CD4-positive, alpha-beta T cell (primary cell): ENCODE measurements around the gene TMEM107. TPM values are rescaled to one million over a fixed set of nuclear protein-coding genes. Genes with fewer than 3 reads are reported as not detected.

ENCODE experiments used
- ATAC-seq: fragments of 200-7000 bp; cut with Tn5 transposase; one replicate; pipeline ENCODE4 v1.10.0; 2022; ENCODE audit warnings: mild to moderate bottlenecking; ENCODE audit not compliant: poor library complexity
- CTCF ChIA-PET: fragments of 350-600 bp; sonication (Branson Sonifier 250); formaldehyde crosslinking; loops from one replicate; lab custom pipeline; 2021; ENCODE audit warnings: antibody characterized with exemption, inconsistent platforms; lab: Charles Lee
- POLR2A ChIA-PET: fragments of 350-600 bp; sonication (Branson Sonifier 250); formaldehyde crosslinking; loops from one replicate; lab custom pipeline; 2021; ENCODE audit warnings: antibody characterized with exemption, inconsistent platforms; lab: Charles Lee
- DNase-seq, 14 experiments: peaks; one replicate each; pipeline ENCODE4 v3.0.0-alpha.2; 2013 to 2020; ENCODE audit warnings: mixed read lengths in 2 of 14
- H3K27ac ChIP-seq, 2 donors: one replicate each; pipeline versions ENCODE4 v1.5.1 to v1.7.0; 2013; ENCODE audit warnings: low read length in 2 of 2, low read depth in 1 of 2, mild to moderate bottlenecking in 1 of 2
- H3K27me3 ChIP-seq, 2 experiments: 1 replicate in 1 of 2; 2 replicates in 1 of 2; pipeline versions ENCODE4 v1.6.1 to v1.7.0; 2013; ENCODE audit warnings: low read length in 2 of 2, control low read depth in 1 of 2, mild to moderate bottlenecking in 1 of 2, moderate library complexity in 1 of 2; ENCODE audit not compliant: insufficient read depth in 2 of 2, control insufficient read depth in 1 of 2
- H3K36me3 ChIP-seq: one replicate; pipeline ENCODE4 v1.6.1; 2013; ENCODE audit warnings: low read length, control low read depth; ENCODE audit not compliant: insufficient read depth
- H3K4me1 ChIP-seq: one replicate; pipeline ENCODE4 v1.6.1; 2013; ENCODE audit warnings: low read length, control low read depth; ENCODE audit not compliant: insufficient read depth
- H3K4me3 ChIP-seq: one replicate; pipeline ENCODE4 v1.5.1; 2013; ENCODE audit warnings: mild to moderate bottlenecking, low read length, moderate library complexity
- H3K9me3 ChIP-seq, 2 experiments: 1 replicate in 1 of 2; 2 replicates in 1 of 2; pipeline versions ENCODE4 v1.6.1 to v1.7.0; 2013; ENCODE audit warnings: low read length in 2 of 2, mild to moderate bottlenecking in 2 of 2, control low read depth in 1 of 2, moderate library complexity in 1 of 2; ENCODE audit not compliant: control insufficient read depth in 1 of 2, insufficient read depth in 1 of 2
- H3K27ac Mint-ChIP-seq: one replicate; pipeline ENCODE4 v1.8.0; 2020; ENCODE audit warnings: mixed read lengths
- H3K27me3 Mint-ChIP-seq: one replicate; pipeline ENCODE4 v1.8.0; 2021; ENCODE audit warnings: mixed read lengths
- H3K36me3 Mint-ChIP-seq: one replicate; pipeline ENCODE4 v1.8.0; 2021; ENCODE audit warnings: low read depth, mixed read lengths
- H3K4me1 Mint-ChIP-seq: one replicate; pipeline ENCODE4 v1.8.0; 2021; ENCODE audit warnings: low read depth, mixed read lengths
- H3K4me3 Mint-ChIP-seq: one replicate; pipeline ENCODE4 v1.8.0; 2020; ENCODE audit warnings: mild to moderate bottlenecking, mixed read lengths
- H3K9me3 Mint-ChIP-seq: one replicate; pipeline ENCODE4 v1.8.0; 2020; ENCODE audit warnings: mixed read lengths
- intact Hi-C, 2 experiments: fragments of 100-400 bp; cut with DNase I in 1 of 2; cut with micrococcal nuclease in 1 of 2; formaldehyde crosslinking; loops; one replicate each; pipeline versions ENCODE4 v1.15.1 to v1.9.0; 2023 to 2025; cut with DNase I, micrococcal nuclease
- total RNA-seq, 174 experiments: library from RNA in 2 of 174; stranded (reverse) in 2 of 174; gene quantifications; one replicate each; pipeline ENCODE4 v1.2.3 and lab custom pipeline; 2021 to 2026
- TF ChIP-seq, protein P1 (sequence below): fragments of 200-600 bp; IDR thresholded peaks from one replicate; pipeline ENCODE4 v1.8.0; 2022; ENCODE audit warnings: antibody characterized with exemption, mild to moderate bottlenecking

TMEM107 gene
- total RNA-seq, 2 experiments from 2014 or later: 12.2 to 12.9 TPM

- peak overlapping the region; percentile 69 for H3K4me3 Mint-ChIP-seq
- peaks cover 99% of the 10 kb centered on the region for H3K36me3 Mint-ChIP-seq
- peaks cover 13% of the 10 kb centered on the region for H3K4me1 Mint-ChIP-seq
- H3K27ac Mint-ChIP-seq: no peak overlapping the region
- Histone ChIP-seq H3K27me3 (no peaks in the 10 kb centered on the region), H3K36me3 (peaks cover 98% of the 10 kb centered on the region), H3K4me1 (peaks cover 33% of the 10 kb centered on the region), H3K9me3 (no peaks in the 10 kb centered on the region), H3K4me3 (no peak overlapping the region), H3K27ac (no peak overlapping the region)
- intact Hi-C loops: no loop called here
- H3K27me3 Mint-ChIP-seq: peaks cover 3% of the 10 kb centered on the region
- ChIA-PET CTCF (no interaction called here), POLR2A (interaction anchor here (0.7 to 4.5 kb wide), 4 partner anchors 10 to 74 kb away, joined by 3 to 19 read pairs (median 4); no protein-coding TSS in a partner anchor)
- TF ChIP-seq, protein P1, sequence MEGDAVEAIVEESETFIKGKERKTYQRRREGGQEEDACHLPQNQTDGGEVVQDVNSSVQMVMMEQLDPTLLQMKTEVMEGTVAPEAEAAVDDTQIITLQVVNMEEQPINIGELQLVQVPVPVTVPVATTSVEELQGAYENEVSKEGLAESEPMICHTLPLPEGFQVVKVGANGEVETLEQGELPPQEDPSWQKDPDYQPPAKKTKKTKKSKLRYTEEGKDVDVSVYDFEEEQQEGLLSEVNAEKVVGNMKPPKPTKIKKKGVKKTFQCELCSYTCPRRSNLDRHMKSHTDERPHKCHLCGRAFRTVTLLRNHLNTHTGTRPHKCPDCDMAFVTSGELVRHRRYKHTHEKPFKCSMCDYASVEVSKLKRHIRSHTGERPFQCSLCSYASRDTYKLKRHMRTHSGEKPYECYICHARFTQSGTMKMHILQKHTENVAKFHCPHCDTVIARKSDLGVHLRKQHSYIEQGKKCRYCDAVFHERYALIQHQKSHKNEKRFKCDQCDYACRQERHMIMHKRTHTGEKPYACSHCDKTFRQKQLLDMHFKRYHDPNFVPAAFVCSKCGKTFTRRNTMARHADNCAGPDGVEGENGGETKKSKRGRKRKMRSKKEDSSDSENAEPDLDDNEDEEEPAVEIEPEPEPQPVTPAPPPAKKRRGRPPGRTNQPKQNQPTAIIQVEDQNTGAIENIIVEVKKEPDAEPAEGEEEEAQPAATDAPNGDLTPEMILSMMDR: no peak
- no peak for DNase-seq
- ATAC-seq: no peak
- no peaks in the 10 kb centered on the region for H3K9me3 Mint-ChIP-seq
Measured at GRCh38 chr17:8145811-8146210, 30.4 kb downstream of the TMEM107 start.

DNA sequence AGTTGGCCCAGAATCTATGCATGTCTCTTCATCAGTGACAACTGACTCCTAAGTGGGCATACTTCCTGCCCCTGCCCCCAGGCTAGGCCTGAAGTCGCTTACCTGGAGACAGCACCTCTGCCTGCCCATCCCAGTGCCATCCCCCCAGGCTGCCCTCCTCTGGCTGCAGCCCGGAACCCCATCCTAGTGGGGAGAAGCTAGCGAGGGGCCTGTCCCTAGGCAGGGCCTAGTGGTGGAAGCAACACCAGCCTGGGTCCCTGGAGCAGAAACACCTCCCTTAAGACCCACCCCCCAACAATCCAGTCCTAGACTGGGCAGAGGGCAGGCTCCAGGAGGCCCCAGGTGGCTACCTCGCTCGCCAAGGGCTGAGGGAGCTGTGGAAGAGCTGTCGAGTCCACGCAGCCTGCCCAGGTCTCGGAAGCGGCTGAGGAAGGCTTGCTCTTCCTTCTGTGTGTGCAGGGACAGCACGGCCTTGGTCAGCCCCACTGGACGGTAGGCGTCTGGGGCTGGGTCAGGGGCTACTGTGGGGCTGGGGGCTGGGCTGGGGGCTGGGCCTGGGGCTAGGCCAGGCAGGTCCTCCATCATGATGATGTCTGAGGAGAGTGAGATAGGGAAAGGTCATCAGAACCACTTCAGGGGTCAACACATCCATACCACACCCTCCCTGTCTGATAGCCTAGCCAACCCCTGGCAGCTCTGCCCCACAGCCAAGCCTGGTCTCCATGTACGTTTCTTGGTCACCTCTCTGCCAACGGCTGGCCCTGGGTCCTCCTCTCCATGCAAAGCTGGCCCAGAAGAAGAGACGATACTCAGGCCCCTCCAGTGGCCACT is 31.6 kb downstream of the TMEM107 start:
- Mint-ChIP-seq H3K9me3 (no peaks in the 10 kb centered on the region), H3K4me1 (peaks cover 8% of the 10 kb centered on the region), H3K36me3 (peaks cover 95% of the 10 kb centered on the region), H3K27me3 (peaks cover 3% of the 10 kb centered on the region), H3K27ac (no peak overlapping the region), H3K4me3 (peak overlapping the region; percentile 56)
- peaks cover 28% of the 10 kb centered on the region for H3K4me1 ChIP-seq
- peak in 2 of 14 experiments; percentile 9 to 15 for DNase-seq
- H3K27ac ChIP-seq: no peak overlapping the region
- no peaks in the 10 kb centered on the region for H3K27me3 ChIP-seq
- H3K36me3 ChIP-seq: peaks cover 92% of the 10 kb centered on the region
- H3K4me3 ChIP-seq: no peak overlapping the region
- intact Hi-C loops: no loop called here
- ATAC-seq: peak; percentile 2
- TF ChIP-seq, protein P1: no peak
- ChIA-PET POLR2A (interaction anchor here (0.7 to 4.5 kb wide), 2 partner anchors 11 to 75 kb away, joined by 3 to 19 read pairs; no protein-coding TSS in a partner anchor), CTCF (interaction anchor here (0.7 kb wide), 1 partner anchor 21 kb away, joined by 3 read pairs; no protein-coding TSS in a partner anchor)
- no peaks in the 10 kb centered on the region for H3K9me3 ChIP-seq

- TF ChIP-seq, protein P1: no peak
- H3K9me3 ChIP-seq: no peaks in the 10 kb centered on the region
- peaks cover 31% of the 10 kb centered on the region for H3K4me1 ChIP-seq
- Mint-ChIP-seq H3K27ac (no peak overlapping the region), H3K27me3 (peaks cover 3% of the 10 kb centered on the region), H3K4me3 (peak overlapping the region; percentile 56), H3K4me1 (peaks cover 5% of the 10 kb centered on the region), H3K9me3 (no peaks in the 10 kb centered on the region), H3K36me3 (peaks cover 87% of the 10 kb centered on the region)
- intact Hi-C loops: no loop called here
- H3K4me3 ChIP-seq: no peak overlapping the region
- CTCF ChIA-PET: no interaction called here
- POLR2A ChIA-PET: interaction anchor here (1.1 to 4.5 kb wide), 2 partner anchors 7 to 12 kb away, joined by 3 to 19 read pairs; no protein-coding TSS in a partner anchor
- H3K27me3 ChIP-seq: no peaks in the 10 kb centered on the region
- H3K36me3 ChIP-seq: peaks cover 85% of the 10 kb centered on the region
- ATAC-seq (peak; percentile 4), DNase-seq (peak in 3 of 14 experiments; percentile 21 to 48 (median 25))
- no peak overlapping the region for H3K27ac ChIP-seq
Measured at GRCh38 chr17:8143581-8144400, 32.4 kb downstream of the TMEM107 start.
